ENCODE data around the gene BDKRB2. TPM values are rescaled to one million over a fixed set of nuclear protein-coding genes. Genes with fewer than 3 reads are reported as not detected.

BDKRB2 gene
- total RNA-seq, 1 experiment from 2014 or later = 0.28 TPM

- Histone ChIP-seq H3K4me3 (no peak overlapping the region), H3K27ac (no peak overlapping the region), H3K9me3 (ENCODE audit: insufficient read depth, low read depth) (no peaks in the 10 kb centered on the region), H3K27me3 (ENCODE audit: insufficient read depth, low read depth) (no peaks in the 10 kb centered on the region), H4K20me1 (ENCODE audit: insufficient read depth) (no peaks in the 10 kb centered on the region), H2AFZ (no peak overlapping the region), H3K4me1 (replicated peaks; ENCODE audit: insufficient read depth) (peaks cover 31% of the 10 kb centered on the region), H3K79me2 (ENCODE audit: low read depth) (no peaks in the 10 kb centered on the region), H3K9me2 (ENCODE audit: insufficient read depth) (no peaks in the 10 kb centered on the region), H3K36me3 (ENCODE audit: low read depth) (no peaks in the 10 kb centered on the region), H3K4me2 (no peak overlapping the region), H3F3A (ENCODE audit: insufficient read depth, low read depth) (peaks cover 9% of the 10 kb centered on the region; the same call in 1 of the 2 replicates)
- ChIA-PET POLR2A (ENCODE audit: unreplicated experiment) (no interaction called here), CTCF (no interaction called here)
- BruUV-seq (replicated peaks) = no TSS peak
- intact Hi-C loops (cut with micrococcal nuclease; ENCODE audit: unreplicated experiment) = no loop called here
- no peak for TF ChIP-seq EZH2 (IDR thresholded peaks at IDR 0.05; ENCODE audit: low read depth)
- TF ChIP-seq, protein P1, sequence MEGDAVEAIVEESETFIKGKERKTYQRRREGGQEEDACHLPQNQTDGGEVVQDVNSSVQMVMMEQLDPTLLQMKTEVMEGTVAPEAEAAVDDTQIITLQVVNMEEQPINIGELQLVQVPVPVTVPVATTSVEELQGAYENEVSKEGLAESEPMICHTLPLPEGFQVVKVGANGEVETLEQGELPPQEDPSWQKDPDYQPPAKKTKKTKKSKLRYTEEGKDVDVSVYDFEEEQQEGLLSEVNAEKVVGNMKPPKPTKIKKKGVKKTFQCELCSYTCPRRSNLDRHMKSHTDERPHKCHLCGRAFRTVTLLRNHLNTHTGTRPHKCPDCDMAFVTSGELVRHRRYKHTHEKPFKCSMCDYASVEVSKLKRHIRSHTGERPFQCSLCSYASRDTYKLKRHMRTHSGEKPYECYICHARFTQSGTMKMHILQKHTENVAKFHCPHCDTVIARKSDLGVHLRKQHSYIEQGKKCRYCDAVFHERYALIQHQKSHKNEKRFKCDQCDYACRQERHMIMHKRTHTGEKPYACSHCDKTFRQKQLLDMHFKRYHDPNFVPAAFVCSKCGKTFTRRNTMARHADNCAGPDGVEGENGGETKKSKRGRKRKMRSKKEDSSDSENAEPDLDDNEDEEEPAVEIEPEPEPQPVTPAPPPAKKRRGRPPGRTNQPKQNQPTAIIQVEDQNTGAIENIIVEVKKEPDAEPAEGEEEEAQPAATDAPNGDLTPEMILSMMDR (conservative IDR thresholded peaks at IDR 0.05) = no peak
- no peak for DNase-seq
These were observed 45.8 kb downstream of the BDKRB2 start for GRCh38 chr14:96250485-96250884.

DNA sequence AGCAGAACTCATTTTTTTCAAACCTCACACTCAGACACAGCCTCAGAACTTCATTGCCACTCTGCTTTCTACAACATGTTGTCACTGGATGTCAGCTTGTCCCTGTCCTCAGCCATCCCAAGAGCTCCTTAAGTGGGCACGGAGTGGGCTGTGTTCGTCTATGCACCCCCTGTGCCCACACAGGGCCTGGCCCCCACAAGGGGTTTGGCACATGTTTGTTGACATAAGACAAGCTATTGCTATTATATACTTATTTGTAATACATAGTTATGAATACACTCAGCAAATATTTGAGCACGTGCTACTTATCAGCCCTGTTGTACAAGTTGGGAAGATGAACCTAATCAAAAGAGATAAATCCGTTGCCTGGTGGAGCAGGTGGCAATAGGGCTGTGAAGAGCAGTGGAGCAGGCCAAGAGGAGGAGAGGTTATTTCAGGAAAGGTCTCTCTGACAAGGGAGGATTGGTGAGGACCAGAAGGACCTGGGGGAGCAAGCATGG, 47.1 kb downstream of the BDKRB2 start:
- Histone ChIP-seq H2AFZ (no peak overlapping the region), H3F3A (ENCODE audit: insufficient read depth, low read depth) (no peaks in the 10 kb centered on the region), H3K4me2 (no peak overlapping the region), H3K4me1 (replicated peaks; ENCODE audit: insufficient read depth) (peaks cover 21% of the 10 kb centered on the region), H3K9me3 (ENCODE audit: insufficient read depth, low read depth) (no peaks in the 10 kb centered on the region), H3K27ac (no peak overlapping the region), H3K9me2 (ENCODE audit: insufficient read depth) (no peaks in the 10 kb centered on the region), H3K79me2 (ENCODE audit: low read depth) (no peaks in the 10 kb centered on the region), H3K36me3 (ENCODE audit: low read depth) (no peaks in the 10 kb centered on the region), H4K20me1 (ENCODE audit: insufficient read depth) (no peaks in the 10 kb centered on the region), H3K4me3 (no peak overlapping the region), H3K27me3 (ENCODE audit: insufficient read depth, low read depth) (no peaks in the 10 kb centered on the region)
- ChIA-PET POLR2A (ENCODE audit: unreplicated experiment) (no interaction called here), CTCF (no interaction called here)
- no peak for TF ChIP-seq EZH2 (IDR thresholded peaks at IDR 0.05; ENCODE audit: low read depth)
- TF ChIP-seq, protein P1 (conservative IDR thresholded peaks at IDR 0.05) = no peak
- intact Hi-C loops (cut with micrococcal nuclease; ENCODE audit: unreplicated experiment) = no loop called here
- DNase-seq = no peak
- no TSS peak for BruUV-seq (replicated peaks)

- Histone ChIP-seq H3K9me3 (ENCODE audit: insufficient read depth, low read depth) (no peaks in the 10 kb centered on the region), H2AFZ (no peak overlapping the region), H3K4me3 (no peak overlapping the region), H3K9me2 (ENCODE audit: insufficient read depth) (no peaks in the 10 kb centered on the region), H3F3A (ENCODE audit: insufficient read depth, low read depth) (no peaks in the 10 kb centered on the region), H3K27me3 (ENCODE audit: insufficient read depth, low read depth) (no peaks in the 10 kb centered on the region), H3K4me2 (peak overlapping the region; percentile 4), H3K27ac (no peak overlapping the region), H3K4me1 (replicated peaks; ENCODE audit: insufficient read depth) (peaks cover 17% of the 10 kb centered on the region), H4K20me1 (ENCODE audit: insufficient read depth) (no peaks in the 10 kb centered on the region), H3K36me3 (ENCODE audit: low read depth) (no peaks in the 10 kb centered on the region), H3K79me2 (ENCODE audit: low read depth) (no peaks in the 10 kb centered on the region)
- ChIA-PET CTCF (no interaction called here), POLR2A (ENCODE audit: unreplicated experiment) (no interaction called here)
- intact Hi-C loops (cut with micrococcal nuclease; ENCODE audit: unreplicated experiment) = no loop called here
- no peak for DNase-seq
- no TSS peak for BruUV-seq (replicated peaks)
- TF ChIP-seq, protein P1 (conservative IDR thresholded peaks at IDR 0.05) = no peak
- TF ChIP-seq EZH2 (IDR thresholded peaks at IDR 0.05; ENCODE audit: low read depth) = no peak
These were observed 47.8 kb downstream of the BDKRB2 start for GRCh38 chr14:96252323-96252998.

All from PC-9 (cell line).